Dedifferentiated amniotic fluid mesenchymal stem cell (primary cell): ENCODE data around the gene RYR3.

Source experiments
- DNase-seq: peaks from one replicate; pipeline ENCODE4 v3.0.0-alpha.2; 2016; ENCODE audit errors: extremely low spot score

The RYR3 gene

GRCh38 chr15:33639978-33640377 lies 329.2 kb downstream of the RYR3 start:
- DNase-seq, result no peak

- no peak for DNase-seq
Measured at GRCh38 chr15:33641069-33641468, 330.3 kb downstream of the RYR3 start.

GRCh38 chr15:33644304-33644703 lies 333.5 kb downstream of the RYR3 start:
- DNase-seq, result no peak

- no peak for DNase-seq
Measured at GRCh38 chr15:33646744-33647143, 336.0 kb downstream of the RYR3 start.

GRCh38 chr15:33649217-33649933 lies 338.6 kb downstream of the RYR3 start:
- DNase-seq, result no peak

GRCh38 chr15:33654860-33655259 lies 344.1 kb downstream of the RYR3 start:
- no peak for DNase-seq

GRCh38 chr15:33655488-33655887 lies 344.7 kb downstream of the RYR3 start:
- DNase-seq, result no peak

- no peak for DNase-seq
Measured at GRCh38 chr15:33656168-33656567, 345.4 kb downstream of the RYR3 start.

GRCh38 chr15:33660151-33660550 lies 349.4 kb downstream of the RYR3 start:
- no peak for DNase-seq

- no peak for DNase-seq
Measured at GRCh38 chr15:33662014-33662413, 351.2 kb downstream of the RYR3 start.

- DNase-seq, result no peak
Measured at GRCh38 chr15:33664947-33665346, 354.2 kb downstream of the RYR3 start.

GRCh38 chr15:33670567-33670966 lies 359.8 kb downstream of the RYR3 start:
- no peak for DNase-seq

- DNase-seq, result no peak
Measured at GRCh38 chr15:33671456-33671855, 360.7 kb downstream of the RYR3 start.

GRCh38 chr15:33675246-33675645 lies 364.5 kb downstream of the RYR3 start:
- no peak for DNase-seq

GRCh38 chr15:33677238-33677830 lies 366.6 kb downstream of the RYR3 start:
- no peak for DNase-seq

GRCh38 chr15:33678176-33678575 lies 367.4 kb downstream of the RYR3 start:
- no peak for DNase-seq

- no peak for DNase-seq
Measured at GRCh38 chr15:33678602-33679001, 367.8 kb downstream of the RYR3 start.

GRCh38 chr15:33679061-33679460 lies 368.3 kb downstream of the RYR3 start:
- DNase-seq, result no peak

GRCh38 chr15:33680336-33680735 lies 369.6 kb downstream of the RYR3 start:
- no peak for DNase-seq

- DNase-seq, result no peak
Measured at GRCh38 chr15:33693166-33693800, 382.5 kb downstream of the RYR3 start.

GRCh38 chr15:33698126-33698525 lies 387.4 kb downstream of the RYR3 start:
- DNase-seq, result no peak

- no peak for DNase-seq
Measured at GRCh38 chr15:33699145-33699544, 388.4 kb downstream of the RYR3 start.
